ENCODE measurements around the gene ZNF766. TPM values are rescaled to one million over a fixed set of nuclear protein-coding genes. Genes with fewer than 3 reads are reported as not detected.

The ZNF766 gene
- total RNA-seq, 4 donors from 2014 or later = 5.7 to 21.8 (median 8.3) TPM

GRCh38 chr19:52227196-52227940 is 42.0 kb upstream of the ZNF766 start:
- ATAC-seq (ENCODE audit: low FRiP score) = no peak
- TF ChIP-seq CTCF (IDR thresholded peaks at IDR 0.05) = no peak
- DNase-seq (ENCODE audit: low spot score) = no peak

- ATAC-seq (ENCODE audit: low FRiP score) (no peak), DNase-seq (ENCODE audit: low spot score) (no peak)
- no peak for TF ChIP-seq CTCF (IDR thresholded peaks at IDR 0.05)
These were observed 41.4 kb upstream of the ZNF766 start for GRCh38 chr19:52227980-52228379.

- no peak for DNase-seq (ENCODE audit: low spot score)
- no peak for ATAC-seq (ENCODE audit: low FRiP score)
- no peak for TF ChIP-seq CTCF (IDR thresholded peaks at IDR 0.05)
These were observed 39.9 kb upstream of the ZNF766 start for GRCh38 chr19:52229524-52229923.

- no peak for DNase-seq (ENCODE audit: low spot score)
- ATAC-seq (ENCODE audit: low FRiP score) = no peak
- no peak for TF ChIP-seq CTCF (IDR thresholded peaks at IDR 0.05)
These were observed 38.7 kb upstream of the ZNF766 start for GRCh38 chr19:52230685-52231084.

- ATAC-seq (ENCODE audit: low FRiP score) (no peak), DNase-seq (ENCODE audit: low spot score) (no peak)
- no peak for TF ChIP-seq CTCF (IDR thresholded peaks at IDR 0.05)
These were observed 38.1 kb upstream of the ZNF766 start for GRCh38 chr19:52231154-52231910.

- ATAC-seq (ENCODE audit: low FRiP score) (no peak), DNase-seq (ENCODE audit: low spot score) (no peak)
- TF ChIP-seq CTCF (IDR thresholded peaks at IDR 0.05) = no peak
These were observed 35.0 kb upstream of the ZNF766 start for GRCh38 chr19:52234406-52234805.

- DNase-seq (ENCODE audit: low spot score) = no peak
- TF ChIP-seq CTCF (IDR thresholded peaks at IDR 0.05) = no peak
- no peak for ATAC-seq (ENCODE audit: low FRiP score)
These were observed 32.2 kb upstream of the ZNF766 start for GRCh38 chr19:52237197-52237596.
